ENCODE data around the gene HECW1.

Gene HECW1

GRCh38 chr7:43516581-43517342 lies 404.3 kb downstream of the HECW1 start:
- DNase-seq, result no peak

GRCh38 chr7:43517464-43517863 lies 405.0 kb downstream of the HECW1 start:
- no peak for DNase-seq

- no peak for DNase-seq
Measured at GRCh38 chr7:43520201-43520600, 407.8 kb downstream of the HECW1 start.

DNA sequence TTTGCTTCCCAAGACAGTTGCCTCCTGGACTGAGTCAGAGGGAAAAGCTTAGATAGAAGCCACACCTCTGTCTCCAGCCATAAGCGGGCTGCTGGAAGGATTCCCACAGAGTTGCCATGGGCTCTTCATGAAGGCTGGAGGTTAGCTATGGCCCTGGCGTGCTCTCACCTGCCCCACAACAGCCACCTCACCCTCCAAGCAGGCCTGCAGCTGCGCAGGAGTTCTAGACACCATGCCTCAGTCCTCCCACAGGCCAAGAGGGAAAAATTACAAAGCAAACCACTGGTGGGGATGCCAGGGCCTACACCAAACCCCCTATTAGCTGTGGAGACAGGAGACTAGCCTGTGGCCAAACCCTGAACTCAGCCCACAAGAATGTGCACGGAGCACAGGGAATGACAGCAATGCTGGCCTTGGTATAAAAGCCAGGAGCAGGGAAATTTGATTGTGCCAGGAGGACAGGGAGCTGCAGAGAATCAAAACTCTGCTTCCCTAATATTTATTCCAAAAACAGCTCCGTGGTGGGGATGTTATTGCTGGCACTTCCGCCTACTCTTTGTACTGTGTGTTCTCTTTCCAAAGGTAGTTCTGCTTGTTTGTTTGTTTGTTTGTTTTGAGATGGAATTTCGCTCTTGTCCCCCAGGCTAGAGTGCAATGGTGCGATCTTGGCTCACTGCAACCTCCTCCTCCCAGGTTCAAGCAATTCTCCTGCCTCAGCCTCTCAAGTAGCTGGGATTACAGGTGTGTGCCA lies 410.1 kb downstream of the HECW1 start:
- DNase-seq, result no peak

DNA sequence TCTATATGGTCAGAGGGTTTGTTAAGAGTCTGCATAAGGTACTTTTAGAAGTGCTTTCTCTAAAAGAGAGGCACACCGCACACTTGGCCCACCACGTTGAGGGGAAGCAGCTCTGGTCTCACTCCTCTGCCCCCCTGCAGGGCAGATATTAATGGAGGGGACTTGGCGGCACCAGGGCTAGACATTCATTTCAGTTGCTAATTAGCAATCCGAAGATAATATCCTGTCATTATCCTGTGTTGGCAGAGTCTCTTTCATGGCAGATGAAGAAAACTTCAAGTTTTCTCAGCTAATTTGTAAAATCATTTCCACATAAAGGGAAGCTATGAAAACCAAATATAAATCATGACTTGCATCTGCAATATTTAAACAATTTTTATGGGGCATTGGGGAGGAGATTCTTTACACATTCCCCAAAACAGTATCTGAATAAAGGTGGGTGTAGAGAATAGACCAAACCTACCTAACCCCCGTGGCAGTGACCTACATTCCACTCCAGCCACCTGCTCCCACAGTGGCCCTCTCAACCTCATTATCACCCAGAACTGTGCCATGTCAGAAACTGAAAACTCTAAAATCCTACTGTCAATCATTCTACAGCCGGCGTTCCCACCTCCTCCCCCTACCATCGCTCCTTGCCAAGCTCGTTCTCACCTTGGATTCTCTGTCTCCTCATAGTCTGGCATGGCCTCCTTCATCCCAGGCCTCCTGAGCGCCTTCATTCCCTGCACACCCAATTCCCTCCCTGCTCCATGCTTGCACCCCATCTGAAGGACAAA lies 416.3 kb downstream of the HECW1 start:
- no peak for DNase-seq

- DNase-seq, result no peak
Measured at GRCh38 chr7:43530553-43531410, 418.3 kb downstream of the HECW1 start.

- no peak for DNase-seq
Measured at GRCh38 chr7:43531700-43532099, 419.3 kb downstream of the HECW1 start.

- no peak for DNase-seq
Measured at GRCh38 chr7:43533801-43534479, 421.5 kb downstream of the HECW1 start.

DNA sequence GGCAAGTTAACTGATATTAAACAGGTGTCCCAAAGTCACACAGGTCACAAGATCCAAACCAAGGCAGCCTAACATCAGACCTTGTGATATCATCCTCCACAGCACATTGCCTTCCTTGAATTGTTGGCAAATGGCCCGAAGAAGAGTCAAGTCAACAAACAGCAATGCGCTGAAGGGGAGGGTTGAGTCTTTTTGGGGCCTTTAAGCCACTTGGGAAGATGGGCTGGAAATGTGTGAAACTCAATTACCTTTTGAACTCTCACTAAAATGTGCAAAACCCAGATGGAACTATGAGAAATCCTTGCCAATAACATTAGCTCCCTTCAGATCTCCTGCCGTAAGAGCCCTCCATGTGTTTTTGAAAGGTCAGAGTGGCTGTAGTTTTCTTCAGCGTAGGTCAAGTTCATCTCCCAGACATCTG lies 422.6 kb downstream of the HECW1 start:
- DNase-seq, result no peak

GRCh38 chr7:43535810-43536585 lies 423.6 kb downstream of the HECW1 start:
- no peak for DNase-seq

GRCh38 chr7:43536773-43537172 lies 424.3 kb downstream of the HECW1 start:
- no peak for DNase-seq

DNA sequence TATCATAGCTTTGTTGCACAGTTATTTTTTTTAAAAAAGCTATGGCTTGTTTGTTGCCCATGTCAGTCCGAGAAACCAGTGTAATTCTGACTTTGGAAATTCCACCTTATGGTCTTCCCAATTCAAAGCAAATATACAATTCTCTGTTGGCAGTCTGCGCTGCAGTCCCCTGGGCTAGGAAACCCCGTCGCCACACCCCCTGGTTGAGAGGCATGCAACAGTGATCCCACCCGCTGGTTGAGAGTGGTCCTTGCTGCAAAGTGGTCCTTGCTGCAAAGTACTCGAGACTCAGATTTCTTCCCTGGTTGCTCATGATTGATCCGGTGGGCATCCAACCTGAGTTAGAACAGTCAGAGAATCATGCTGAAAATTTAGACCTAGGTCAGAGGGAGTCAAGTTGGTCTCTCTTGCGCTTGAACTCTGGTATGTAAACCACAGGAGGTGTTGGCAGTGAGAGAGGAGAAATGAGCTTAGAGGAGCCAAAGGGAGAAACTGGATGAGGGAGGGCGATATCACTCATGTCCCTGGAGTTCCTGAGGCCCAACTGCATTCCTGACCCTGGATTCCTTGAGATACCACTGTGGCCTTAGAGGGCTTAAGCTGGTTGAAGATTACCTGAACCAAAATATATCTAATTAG lies 425.4 kb downstream of the HECW1 start:
- no peak for DNase-seq

DNA sequence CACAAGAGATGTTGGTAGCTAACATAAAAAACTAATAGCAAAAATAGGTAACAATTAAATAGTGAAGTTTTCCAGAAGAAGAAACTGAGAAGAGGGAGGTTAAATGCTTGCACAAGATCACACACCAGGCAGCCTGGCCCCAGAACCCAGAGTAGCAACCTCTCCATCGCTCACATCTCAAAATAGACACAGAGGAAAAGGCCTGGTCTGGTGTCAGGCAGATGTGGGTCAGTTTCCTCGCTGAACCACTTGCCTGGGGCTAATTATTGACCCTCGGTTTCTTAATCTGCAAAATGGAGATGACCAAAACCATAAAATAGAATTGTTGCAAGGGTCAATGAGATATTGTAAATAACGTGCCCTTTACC lies 425.9 kb downstream of the HECW1 start:
- no peak for DNase-seq

GRCh38 chr7:43540471-43540870 lies 428.0 kb downstream of the HECW1 start:
- no peak for DNase-seq

GRCh38 chr7:43542716-43543115 lies 430.3 kb downstream of the HECW1 start:
- DNase-seq, result no peak

- no peak for DNase-seq
Measured at GRCh38 chr7:43546231-43546630, 433.8 kb downstream of the HECW1 start.

DNA sequence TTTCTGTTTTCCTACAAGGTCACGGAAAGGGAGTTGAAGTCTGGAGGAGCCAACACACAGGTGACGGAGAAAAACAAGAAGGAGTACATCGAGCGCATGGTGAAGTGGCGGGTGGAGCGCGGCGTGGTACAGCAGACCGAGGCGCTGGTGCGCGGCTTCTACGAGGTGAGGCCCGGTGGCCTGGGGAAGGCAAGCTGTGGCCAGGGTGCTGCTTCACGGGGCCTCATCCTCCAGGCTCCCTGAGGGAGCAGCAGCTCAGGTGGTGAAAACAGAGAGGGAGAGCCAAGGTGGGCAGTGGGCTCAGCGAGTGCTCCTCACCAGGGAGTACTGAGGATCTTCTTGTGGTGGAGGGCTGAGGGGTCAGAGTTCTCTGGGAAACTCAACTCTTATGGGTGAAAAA lies 438.0 kb downstream of the HECW1 start:
- DNase-seq, result no peak

DNA sequence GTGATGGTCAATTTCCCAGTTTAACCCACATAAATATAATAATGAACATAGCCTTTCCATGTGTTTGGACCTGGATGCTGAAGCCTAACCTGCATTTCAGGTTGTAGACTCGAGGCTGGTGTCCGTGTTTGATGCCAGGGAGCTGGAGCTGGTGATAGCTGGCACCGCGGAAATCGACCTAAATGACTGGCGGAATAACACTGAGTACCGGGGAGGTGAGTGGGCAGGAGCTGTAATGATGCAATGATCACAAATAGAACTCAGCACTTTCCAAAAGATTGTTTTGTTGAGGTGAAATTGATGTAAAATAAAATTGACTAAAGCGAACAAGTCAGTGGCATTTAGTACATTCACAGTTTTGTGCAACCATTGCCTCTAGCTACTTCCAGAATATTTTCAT lies 439.7 kb downstream of the HECW1 start:
- no peak for DNase-seq

DNA sequence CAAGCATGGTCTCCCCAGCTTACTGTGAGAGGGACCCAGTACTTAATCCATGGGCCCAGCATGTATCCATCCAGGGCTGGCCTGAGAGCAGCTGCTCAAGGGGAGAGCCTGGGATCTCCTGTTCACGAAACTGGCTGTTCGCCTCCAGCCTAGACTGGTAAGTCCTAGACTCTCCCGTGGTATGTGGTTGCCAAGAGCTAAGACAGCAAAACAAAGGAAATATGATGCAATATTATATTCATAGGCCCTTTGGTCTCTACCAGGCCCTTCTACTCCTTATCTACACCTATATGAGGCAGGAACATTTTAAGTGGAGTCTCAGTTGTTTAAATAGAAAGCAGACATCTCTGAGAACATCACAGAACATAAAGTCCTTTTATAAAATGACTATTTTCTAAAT lies 441.6 kb downstream of the HECW1 start:
- no peak for DNase-seq

- DNase-seq, result no peak
Measured at GRCh38 chr7:43554423-43554822, 442.0 kb downstream of the HECW1 start.
